Activated CD8-positive, alpha-beta memory T cell treated with anti-CD3 and anti-CD28 coated beads, Interleukin-2, amount 50 U/mL, for 1 hour (primary cell): Measurements from ENCODE around the gene RRP15.

Experiments used
- DNase-seq: peaks from one replicate; pipeline ENCODE4 v3.0.0-alpha.2; 2020; ENCODE audit errors: extremely low read depth

The RRP15 gene

DNA sequence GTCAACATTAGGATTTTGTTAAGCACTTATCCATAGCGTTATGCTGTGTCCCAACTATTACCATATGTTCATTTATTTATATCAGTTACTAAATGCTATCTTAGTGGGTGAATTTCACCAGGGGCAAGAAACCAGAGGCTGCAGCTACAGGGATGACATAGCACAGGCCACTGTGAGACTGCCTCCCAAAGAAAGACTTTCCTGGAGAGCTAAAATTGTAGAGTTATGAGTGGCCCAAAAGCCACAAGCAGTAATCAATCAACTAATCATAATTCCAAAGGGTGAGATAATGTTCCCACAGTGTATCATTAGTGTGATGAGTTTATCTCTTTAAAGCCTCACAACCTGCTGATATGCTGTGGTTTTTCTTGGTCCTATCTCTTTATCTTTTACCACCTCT lies 56.2 kb downstream of the RRP15 start:
- DNase-seq, result no peak

DNA sequence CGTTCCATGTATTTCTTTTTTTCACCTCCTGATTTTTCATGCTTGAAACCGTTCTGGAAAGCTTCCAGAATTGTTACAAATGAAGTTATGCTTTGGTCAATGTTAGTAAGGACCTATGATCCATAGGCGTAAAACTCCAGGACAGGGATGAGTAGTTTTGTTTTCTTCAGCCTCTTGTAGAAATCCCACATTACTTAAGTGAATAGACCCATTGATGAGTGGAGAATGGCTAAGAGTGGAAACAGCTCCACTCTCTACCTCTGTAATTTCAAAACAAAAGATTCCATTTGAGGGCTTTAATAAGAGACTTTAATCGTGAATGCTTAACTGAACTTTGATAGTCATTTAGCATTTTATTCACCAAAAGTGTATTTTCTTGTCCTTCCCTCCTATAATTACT lies 57.0 kb downstream of the RRP15 start:
- no peak for DNase-seq

DNA sequence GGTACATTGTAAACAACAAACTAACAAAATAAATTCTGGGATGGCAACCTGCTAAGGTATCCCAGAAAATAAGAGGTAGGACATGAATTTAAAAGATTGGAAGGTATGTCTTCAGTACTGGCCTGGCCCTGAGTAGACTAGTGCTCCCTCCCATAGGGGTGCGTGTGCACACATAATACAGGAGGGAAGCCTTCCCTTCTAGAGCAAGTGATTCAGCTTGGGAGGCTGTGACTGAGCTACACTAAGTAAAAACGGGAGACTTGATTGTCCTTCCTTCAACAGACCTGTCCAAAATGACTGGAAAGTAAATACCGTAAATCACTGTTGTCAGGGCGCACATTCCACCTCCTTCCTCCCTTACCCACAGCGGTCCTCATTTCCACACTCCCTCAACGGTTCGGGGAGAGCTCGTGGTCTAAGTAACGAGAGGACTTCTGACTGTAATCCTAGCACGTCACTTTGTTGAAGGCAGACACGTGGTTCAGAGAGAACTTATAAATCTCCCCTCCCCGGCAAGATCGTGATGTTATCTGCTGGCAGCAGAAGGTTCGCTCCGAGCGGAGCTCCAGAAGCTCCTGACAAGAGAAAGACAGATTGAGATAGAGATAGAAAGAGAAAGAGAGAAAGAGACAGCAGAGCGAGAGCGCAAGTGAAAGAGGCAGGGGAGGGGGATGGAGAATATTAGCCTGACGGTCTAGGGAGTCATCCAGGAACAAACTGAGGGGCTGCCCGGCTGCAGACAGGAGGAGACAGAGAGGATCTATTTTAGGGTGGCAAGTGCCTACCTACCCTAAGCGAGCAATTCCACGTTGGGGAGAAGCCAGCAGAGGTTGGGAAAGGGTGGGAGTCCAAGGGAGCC lies 60.0 kb downstream of the RRP15 start, which contains the start of gene TGFB2:
TSS of gene TGFB2 (plus strand) at position 523 of the 859 bp plus-strand sequence. CDS start 1,366 bp downstream, outside the sequence.
- no peak for DNase-seq

DNA sequence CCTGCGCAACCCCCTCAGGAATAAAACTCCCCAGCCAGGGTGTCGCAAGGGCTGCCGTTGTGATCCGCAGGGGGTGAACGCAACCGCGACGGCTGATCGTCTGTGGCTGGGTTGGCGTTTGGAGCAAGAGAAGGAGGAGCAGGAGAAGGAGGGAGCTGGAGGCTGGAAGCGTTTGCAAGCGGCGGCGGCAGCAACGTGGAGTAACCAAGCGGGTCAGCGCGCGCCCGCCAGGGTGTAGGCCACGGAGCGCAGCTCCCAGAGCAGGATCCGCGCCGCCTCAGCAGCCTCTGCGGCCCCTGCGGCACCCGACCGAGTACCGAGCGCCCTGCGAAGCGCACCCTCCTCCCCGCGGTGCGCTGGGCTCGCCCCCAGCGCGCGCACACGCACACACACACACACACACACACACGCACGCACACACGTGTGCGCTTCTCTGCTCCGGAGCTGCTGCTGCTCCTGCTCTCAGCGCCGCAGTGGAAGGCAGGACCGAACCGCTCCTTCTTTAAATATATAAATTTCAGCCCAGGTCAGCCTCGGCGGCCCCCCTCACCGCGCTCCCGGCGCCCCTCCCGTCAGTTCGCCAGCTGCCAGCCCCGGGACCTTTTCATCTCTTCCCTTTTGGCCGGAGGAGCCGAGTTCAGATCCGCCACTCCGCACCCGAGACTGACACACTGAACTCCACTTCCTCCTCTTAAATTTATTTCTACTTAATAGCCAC lies 60.7 kb downstream of the RRP15 start:
- no peak for DNase-seq

DNA sequence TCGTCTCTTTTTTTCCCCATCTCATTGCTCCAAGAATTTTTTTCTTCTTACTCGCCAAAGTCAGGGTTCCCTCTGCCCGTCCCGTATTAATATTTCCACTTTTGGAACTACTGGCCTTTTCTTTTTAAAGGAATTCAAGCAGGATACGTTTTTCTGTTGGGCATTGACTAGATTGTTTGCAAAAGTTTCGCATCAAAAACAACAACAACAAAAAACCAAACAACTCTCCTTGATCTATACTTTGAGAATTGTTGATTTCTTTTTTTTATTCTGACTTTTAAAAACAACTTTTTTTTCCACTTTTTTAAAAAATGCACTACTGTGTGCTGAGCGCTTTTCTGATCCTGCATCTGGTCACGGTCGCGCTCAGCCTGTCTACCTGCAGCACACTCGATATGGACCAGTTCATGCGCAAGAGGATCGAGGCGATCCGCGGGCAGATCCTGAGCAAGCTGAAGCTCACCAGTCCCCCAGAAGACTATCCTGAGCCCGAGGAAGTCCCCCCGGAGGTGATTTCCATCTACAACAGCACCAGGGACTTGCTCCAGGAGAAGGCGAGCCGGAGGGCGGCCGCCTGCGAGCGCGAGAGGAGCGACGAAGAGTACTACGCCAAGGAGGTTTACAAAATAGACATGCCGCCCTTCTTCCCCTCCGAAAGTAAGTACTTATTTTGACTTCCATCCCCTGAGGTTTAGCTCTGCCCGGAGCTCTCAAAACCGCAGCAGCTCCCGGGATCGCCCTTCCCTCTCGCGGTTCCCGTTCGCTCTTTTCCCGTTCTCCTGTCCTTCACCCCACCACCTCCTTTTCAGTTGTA lies 61.5 kb downstream of the RRP15 start:
- DNase-seq, result no peak

DNA sequence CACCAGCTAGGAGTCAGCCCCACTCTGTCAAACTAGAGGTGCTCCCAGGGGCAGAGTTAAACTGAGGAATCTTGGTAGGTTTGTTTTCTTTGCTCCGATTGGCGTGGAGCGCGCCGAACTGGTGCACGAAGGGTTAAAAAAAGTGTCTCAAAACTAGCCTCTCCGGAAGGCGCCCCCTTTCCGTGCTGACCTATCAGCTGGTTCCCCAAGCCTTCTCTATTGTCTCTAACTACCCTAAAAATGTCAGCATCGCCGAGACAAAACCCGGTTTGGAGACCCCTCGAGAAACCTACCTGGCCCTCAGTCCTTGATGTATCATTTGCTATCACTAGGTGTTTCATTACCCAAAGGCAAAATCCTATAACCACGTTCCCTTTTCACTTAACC lies 62.2 kb downstream of the RRP15 start:
- no peak for DNase-seq

DNA sequence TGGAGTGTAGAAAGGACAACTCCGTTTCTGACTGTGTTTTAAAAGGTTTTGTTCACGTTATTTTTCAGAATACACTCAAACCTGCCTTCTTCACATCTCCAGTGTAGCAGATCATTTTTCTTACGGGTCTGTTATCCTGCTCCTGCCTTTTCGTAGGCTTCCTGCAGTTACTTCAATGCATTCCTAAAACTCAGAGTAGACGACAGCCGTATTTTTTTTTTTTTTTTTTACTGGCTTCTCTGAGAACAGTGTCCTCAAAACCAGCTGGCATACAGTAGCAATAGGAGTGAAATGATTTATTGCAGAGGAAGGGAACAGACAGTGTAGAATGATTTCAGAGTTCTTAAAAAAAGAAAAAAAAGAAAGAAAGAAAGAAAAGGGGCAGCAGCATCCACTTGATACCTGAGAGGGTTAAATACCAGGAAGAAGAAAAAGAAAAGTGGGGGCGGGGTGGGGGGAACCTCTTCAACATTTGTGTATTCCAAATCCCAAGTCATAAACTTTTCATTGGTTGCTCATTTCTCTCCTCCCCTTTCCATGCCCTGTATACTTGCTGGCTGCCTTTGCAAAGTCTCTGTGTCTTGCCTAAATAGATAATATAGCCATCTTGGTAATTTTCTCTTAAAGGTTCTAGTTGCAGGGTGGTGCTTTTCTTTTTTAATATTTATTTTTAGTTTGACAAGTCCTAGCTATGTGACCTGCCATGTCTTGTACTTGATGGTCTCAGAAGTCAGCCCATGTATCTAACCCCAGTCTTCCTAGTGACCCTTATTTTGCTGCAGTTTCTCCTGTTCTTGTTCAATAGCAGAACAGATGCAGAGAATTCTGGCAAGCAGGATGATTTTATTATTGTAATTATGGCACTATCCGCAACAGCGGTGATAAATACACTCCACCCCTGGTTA lies 62.9 kb downstream of the RRP15 start:
- DNase-seq, result no peak

DNA sequence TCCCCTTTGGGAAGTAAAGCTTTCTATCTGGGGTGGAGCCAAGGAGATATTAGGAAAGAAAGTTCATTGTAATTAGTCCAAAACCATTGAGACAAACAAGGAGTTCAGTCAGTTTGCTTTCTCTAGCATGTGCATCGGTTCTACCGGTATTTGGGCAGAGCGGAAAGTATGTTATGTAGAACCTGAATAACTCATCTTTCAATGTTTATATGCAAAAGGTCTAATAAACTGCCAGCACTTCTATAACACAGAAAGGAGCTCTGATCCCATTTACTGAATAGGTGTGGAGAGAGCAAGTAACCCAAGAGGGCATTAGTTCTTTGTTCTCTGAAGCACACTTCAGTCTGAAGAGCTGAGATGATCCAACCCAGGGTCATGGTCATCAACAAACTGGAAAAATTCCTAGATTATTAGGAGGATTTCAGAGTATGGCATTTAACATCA lies 63.6 kb downstream of the RRP15 start:
- DNase-seq, result no peak

DNA sequence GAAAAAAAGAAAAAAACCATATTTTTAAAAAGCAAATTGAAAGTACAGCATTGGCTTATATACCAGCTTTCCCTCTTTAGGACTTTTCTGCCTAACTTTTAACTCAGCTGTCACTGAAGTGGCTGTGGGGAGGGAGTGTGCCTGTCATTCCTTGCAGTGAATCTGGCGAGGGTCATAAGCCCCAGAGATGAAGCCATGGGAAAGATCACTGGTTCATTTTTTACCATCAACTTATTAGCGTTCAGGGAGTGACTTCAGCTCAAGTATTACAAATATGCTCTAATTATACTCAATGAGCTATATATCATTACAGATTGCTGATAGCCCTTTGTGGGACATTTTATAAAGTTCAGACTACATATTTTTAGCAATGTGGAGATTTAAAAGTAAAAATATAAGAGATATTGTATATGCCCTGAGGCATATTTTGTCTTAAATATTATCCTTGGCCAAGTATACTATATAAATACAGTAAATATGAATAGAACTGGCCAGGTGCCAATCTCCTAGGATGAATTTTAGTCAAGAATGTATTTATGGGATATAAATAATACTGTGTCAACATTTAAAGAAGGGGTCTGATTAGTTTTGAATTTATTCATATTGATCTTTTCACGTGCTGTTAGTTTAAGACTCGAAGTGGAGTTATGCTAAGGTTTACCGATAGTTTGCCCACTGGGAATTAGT lies 64.4 kb downstream of the RRP15 start:
- no peak for DNase-seq

DNA sequence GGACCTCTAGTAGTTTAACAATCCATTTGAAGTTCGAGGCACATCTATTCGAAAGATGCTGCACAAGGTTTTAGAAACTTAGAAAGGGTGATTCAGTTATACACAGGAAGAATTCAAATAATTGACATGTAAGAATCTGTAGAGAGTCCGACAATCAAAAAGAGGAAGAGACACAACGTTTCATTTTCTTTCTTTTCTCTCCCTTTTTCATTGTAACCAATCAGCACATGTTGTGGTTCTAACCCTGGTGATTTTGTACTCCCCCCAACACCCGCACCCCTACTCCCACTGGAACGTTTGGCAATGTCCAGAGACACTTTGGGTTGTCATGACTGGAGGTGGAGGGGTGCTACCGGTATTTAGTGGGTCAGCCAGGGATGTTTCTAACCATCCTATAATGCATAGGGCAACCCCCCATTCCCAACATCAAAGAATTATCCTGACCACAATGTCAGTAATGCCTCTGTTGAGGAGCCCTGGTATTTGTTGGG lies 65.0 kb downstream of the RRP15 start:
- no peak for DNase-seq

DNA sequence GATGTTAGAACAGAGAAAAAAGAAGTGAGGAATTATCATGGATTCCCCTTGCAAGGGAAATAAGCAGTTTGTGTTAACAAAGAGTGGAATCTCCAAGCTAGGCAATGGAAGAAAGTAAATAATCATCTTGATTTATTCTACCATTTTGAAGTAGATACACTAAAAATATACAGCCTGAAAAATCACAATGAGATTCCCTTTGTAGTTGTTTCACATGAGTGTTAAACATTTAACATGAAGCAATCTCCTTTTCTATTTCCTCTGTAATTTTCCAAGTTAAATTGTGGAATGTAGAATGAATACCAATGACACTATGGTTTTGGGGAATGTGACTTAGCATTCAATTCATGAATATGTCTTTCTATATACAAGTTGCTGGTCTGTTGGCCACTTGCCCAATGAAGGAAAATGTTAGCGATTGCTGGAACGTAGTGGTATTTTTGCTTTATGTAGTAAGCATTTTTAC lies 65.7 kb downstream of the RRP15 start:
- DNase-seq, result no peak

DNA sequence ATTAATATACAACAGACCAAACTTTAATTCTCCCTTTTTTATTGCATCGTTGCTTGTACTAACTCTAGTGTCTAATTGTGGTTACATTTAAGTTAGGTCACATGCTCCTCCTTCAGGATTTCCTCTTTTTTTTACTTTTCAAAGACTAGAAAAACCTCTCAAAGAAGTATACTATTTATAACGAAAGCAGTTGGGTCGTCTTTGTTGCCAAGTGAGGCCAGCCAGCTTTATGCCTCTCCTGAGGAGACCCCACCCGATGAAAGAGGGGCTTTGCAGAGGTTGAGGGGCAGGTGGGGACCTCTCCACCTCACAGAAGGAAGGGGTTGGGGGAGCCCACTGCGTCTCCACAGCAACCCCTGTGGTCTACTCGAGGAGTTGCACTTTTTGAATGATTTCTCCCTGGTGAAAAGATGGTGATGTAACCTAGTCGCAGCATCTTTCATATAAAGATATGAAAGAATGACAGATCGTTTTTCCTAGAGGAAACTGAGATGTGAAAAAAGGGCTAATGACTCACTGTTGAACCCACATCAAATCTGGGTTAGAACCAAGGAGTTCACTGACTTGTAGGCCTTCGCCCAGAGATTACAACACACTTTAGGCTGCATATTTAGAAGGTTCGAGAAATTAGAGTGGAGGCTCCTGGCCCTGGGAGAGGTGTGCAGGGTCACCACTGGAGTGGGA lies 66.4 kb downstream of the RRP15 start:
- no peak for DNase-seq

DNA sequence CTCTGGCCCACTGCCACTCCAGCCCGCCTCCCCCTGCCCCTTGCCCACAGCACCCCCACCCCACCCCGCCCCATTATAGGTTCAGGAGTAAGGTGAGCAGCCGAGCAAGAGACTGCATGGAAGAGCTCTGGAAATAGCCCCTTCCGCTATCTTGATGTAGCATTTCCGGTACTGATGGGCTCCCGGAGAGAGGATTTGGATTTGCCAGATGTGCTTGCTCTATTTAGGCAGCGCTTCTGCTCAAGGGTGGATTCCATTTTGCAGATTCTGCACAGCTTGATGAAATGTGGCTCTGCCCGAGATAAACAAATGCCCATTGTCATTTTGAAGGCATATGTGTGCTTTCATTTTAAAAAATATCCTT lies 67.0 kb downstream of the RRP15 start:
- no peak for DNase-seq

DNA sequence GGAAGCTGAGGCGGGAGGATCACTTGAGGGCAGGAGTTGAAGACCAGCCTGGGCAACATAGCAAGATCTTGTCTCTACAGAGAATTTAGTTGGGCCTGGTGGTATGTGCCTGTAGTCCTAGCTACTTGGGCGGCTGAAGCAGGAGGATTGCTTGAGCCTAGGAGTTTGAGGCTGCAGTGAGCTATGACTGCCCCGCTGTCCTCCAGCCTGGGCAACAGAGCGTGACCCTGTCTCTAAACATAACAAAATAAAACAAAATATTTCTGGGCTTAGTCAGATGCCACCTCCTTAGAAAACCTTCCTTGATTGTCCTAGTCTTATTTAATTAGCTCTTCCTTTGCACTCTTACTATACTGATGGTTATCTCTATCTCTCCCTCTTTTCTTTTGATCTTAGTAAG lies 68.6 kb downstream of the RRP15 start:
- no peak for DNase-seq

DNA sequence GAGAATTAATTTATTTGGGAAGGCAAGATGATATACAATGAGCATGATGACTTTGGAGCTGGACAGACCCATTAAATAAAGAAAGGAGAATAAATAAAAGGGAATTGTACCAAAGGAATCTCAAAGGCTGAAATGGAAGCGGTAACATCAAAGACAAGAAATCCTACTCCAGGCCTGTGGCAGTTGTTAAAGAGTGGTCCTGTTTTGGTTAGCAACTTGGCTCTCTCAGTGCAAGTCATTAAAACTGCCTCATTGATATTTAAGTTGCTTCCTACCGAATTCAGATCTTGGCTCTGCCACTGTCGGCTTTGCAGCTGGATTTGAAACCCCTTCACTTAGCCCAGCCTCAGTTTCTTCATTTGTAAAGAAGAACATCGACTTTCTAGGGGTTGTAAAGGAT lies 70.2 kb downstream of the RRP15 start:
- no peak for DNase-seq

DNA sequence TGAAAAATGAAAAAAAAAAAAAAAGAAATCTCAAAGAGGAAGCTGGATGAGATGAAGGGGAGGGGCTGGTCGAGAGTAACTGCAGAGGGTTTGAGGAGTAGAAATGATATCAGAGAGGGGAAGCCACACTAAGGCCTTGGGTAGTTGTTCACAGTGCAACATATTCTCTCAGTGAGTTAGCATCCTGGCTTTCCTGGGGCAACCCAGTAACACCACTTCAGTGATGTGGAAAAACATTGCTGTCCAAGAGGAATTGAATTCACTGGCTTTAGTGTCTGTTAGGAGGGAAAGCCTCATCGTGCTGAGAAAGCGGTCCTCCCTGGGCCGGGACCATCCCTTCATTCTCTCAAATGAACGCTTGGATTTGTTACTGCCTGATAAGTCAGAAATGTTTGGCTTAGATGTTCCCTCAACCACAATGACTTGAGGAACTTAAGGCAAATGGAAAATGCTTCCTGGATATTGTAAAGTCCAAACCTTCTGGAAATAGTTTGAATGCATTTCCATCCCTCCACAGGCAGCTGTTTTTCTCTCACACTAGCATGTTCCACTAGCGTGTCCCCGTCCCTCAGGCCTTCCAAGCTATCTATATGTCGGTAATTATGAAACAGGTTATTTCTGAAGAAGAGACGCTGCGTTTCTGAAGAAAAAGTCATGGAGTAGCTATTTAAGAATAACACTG lies 72.3 kb downstream of the RRP15 start:
- DNase-seq, result no peak

DNA sequence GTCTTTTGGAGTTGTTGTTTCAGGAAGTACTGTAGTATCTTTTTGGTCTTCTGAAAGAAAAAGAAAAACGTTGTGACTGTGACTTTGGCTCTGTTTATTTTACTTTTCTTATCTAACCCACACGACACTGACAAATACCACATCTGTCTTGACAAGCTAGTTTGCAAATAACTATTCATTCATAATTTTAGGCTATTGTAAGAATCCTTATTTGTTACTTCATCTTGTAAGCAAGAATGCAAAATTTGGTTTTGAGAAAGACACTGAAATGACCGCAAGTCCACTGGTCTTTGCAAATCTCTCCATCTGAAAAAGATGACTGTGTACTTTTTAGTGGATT lies 72.8 kb downstream of the RRP15 start:
- no peak for DNase-seq

DNA sequence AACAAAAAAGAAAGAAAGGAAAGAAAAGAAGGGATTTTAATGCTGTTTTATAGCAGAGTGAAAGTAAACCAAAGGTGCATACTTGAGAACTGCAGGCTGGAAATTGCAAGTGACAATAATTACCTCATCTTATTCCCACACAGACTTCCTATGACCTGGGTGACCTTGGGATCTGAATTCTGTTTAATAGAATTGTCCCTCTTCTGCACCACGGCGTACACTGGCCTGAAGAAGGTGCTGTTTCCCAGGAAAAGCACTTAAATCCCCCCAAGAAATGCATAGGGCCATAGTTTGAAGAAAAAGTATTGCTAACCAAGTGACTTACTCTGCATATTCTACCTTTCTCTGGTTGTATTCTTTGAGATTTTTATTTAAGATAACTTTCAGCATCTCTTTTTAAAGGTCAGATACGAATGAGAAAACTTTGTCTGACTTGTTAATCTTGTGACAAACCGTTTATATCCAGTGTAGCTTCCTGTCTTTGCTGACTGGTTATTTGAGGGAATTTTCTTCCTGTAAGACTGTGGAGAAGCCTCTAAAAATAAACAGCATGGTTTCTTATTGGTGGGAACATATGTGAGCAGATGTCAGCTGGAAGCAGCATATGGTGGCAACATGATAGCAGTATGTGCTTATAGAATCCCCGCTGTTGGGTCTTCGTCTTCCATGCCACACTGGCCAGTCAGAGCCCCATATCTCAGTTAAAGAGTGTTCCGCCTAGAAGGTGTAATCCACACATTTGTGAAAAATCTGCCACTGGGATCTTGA lies 76.4 kb downstream of the RRP15 start:
- DNase-seq, result no peak
